Uterus (tissue), 2 donors: ENCODE results near the gene ZNF648.

Experiments
- CTCF ChIP-seq, 4 experiments: fragments of 200-600 bp in 2 of 4; fragments of 450-650 bp in 2 of 4; sonication (generic) in 2 of 4; IDR thresholded peaks; one replicate each; pipeline ENCODE4 v1.5.1; 2016 to 2019; ENCODE audit warnings: antibody characterized with exemption in 4 of 4, mild to moderate bottlenecking in 2 of 4, moderate library complexity in 1 of 4
- POLR2A ChIP-seq, 2 donors: fragments of 450-650 bp; IDR thresholded peaks; one replicate each; pipeline ENCODE4 v1.6.1; 2016; ENCODE audit warnings: antibody characterized with exemption in 2 of 2, mild to moderate bottlenecking in 1 of 2, moderate library complexity in 1 of 2

- TF ChIP-seq CTCF (IDR thresholded peaks at IDR 0.05) (no peak), POLR2A (IDR thresholded peaks at IDR 0.05) (no peak)
Observed at GRCh38 chr1:182071924-182072323, 10.4 kb upstream of the ZNF648 start.
